HG03565 (cell line): Measurements from ENCODE around the gene AGA.

Experiments
- ATAC-seq: cut with Tn5 transposase; IDR thresholded peaks from one replicate; pipeline ENCODE4 v1.9.1; 2021; ENCODE audit warnings: mild to moderate bottlenecking, moderate library complexity; ENCODE audit not compliant: unreplicated experiment

AGA gene

DNA sequence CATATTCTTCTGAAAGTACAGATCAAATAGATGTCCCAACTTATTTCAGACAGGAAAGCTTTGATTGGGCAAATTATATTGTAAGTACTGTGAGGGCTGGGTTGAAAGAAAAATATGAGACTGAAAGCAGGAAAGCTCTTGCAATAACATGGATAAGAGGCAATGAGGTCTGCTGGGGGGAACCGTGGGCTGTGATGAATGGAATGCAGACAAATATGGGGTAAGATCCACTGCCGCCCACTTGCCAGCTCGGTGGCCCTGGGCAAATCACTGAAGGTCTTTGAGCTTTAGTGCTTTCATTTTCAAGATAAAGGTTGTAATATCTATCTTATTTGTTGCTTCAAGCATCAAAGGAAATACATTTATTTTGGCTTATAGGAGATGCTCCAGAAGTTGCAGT is 51.0 kb downstream of the AGA start:
- ATAC-seq: no peak

GRCh38 chr4:177386278-177386815 is 55.9 kb downstream of the AGA start:
- no peak for ATAC-seq

DNA sequence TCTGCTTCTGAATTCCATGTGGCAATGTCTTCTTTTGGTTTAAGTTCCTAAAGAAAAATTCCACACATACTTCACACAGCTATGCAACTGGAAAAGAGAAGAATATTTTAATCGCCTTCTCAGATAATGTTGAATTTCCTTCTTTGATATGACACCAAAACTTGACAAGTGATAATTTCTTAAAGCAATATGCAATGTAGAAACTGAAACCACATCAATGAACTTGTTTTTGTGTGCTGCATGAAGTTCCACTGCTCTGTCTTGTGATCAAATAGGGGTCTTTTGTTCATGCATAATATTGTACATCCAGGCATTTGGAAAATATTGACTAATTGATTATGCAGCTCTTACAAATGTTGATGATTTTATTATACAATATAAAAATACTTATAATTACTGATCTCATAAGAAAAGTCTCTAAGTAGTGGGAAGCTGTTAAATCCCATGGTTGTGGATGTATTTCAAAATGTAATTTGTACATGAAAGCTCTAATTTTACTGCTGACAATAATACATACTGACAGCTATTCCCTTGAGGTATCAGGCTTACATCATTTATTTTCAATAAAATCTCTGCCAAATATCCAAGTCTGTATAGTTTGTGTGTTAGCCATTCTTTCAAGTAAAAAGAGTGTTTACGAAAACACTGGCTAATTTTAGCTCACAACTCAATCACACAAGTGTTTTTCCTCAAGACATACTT is 56.5 kb downstream of the AGA start:
- ATAC-seq: no peak

GRCh38 chr4:177384856-177385397 is 57.3 kb downstream of the AGA start:
- no peak for ATAC-seq

GRCh38 chr4:177381762-177382310 is 60.4 kb downstream of the AGA start:
- no peak for ATAC-seq
